Heart right ventricle (tissue), 16 donors: ENCODE measurements around the gene UGT1A7. TPM values are rescaled to one million over a fixed set of nuclear protein-coding genes. Genes with fewer than 3 reads are reported as not detected.

Source experiments
- ATAC-seq, 8 donors: fragments of 200-7000 bp; cut with Tn5 transposase; one replicate each; pipeline ENCODE4 v1.9.1; 2020; ENCODE audit warnings: mild to moderate bottlenecking in 8 of 8, moderate library complexity in 8 of 8, moderate number of reproducible peaks in 1 of 8
- DNase-seq, 2 donors: peaks; one replicate each; pipeline ENCODE4 v3.0.0-alpha.2; 2020
- H3K27ac ChIP-seq, 10 donors: fragments of 200-600 bp; sonication (generic) in 2 of 10; one replicate each; pipeline versions ENCODE4 v1.5.0 to v1.8.0; 2020 to 2022; ENCODE audit warnings: mild to moderate bottlenecking in 3 of 10
- H3K27me3 ChIP-seq, 7 donors: fragments of 200-600 bp; one replicate each; pipeline ENCODE4 v1.8.0; 2021 to 2022; ENCODE audit warnings: mild to moderate bottlenecking in 2 of 7
- H3K36me3 ChIP-seq, 9 donors: fragments of 200-600 bp; sonication (generic) in 1 of 9; one replicate each; pipeline versions ENCODE4 v1.5.0 to v1.8.0; 2020 to 2022; ENCODE audit warnings: mild to moderate bottlenecking in 2 of 9
- H3K4me1 ChIP-seq, 9 donors: fragments of 200-600 bp; sonication (generic) in 1 of 9; one replicate each; pipeline versions ENCODE4 v1.5.0 to v1.8.0; 2020 to 2022; ENCODE audit warnings: mild to moderate bottlenecking in 4 of 9
- H3K4me3 ChIP-seq, 10 donors: fragments of 200-600 bp; sonication (generic) in 2 of 10; one replicate each; pipeline versions ENCODE4 v1.5.0 to v1.8.0; 2020 to 2022; ENCODE audit warnings: mild to moderate bottlenecking in 7 of 10, moderate library complexity in 2 of 10
- H3K9me3 ChIP-seq, 11 donors: fragments of 200-600 bp in 10 of 11; sonication (generic) in 2 of 11; one replicate each; pipeline versions ENCODE4 v1.5.0 to v1.8.0; 2013 to 2022; ENCODE audit warnings: mild to moderate bottlenecking in 2 of 11, control low read depth in 1 of 11, moderate library complexity in 1 of 11
- WGBS, 2 donors: extraction: QIAGEN DNeasy Blood & Tissue Kit; methylation state at CpG; one replicate each; pipeline ENCODE4 v1.1.7; 2013; ENCODE audit warnings: inconsistent platforms in 1 of 2; 5-methylcytosine and 5-hydroxymethylcytosine counted together
- intact Hi-C, 10 donors: fragments of 100-400 bp; cut with DNase I; formaldehyde crosslinking; loops; one replicate each; pipeline versions ENCODE4 v1.11.1 to v1.14.2; 2022
- polyA plus RNA-seq, 2 donors: library from polyadenylated mRNA; stranded (reverse); fragments of 200-250 nt; gene quantifications; one replicate each; pipeline ENCODE4 v1.2.3, GENCODE V29; 2013
- total RNA-seq, 10 donors: library from RNA; stranded (reverse); fragmentation: NEBNext Ultra II Directional in 3 of 10; extraction: Animal tissue kit (Norgen Biotek cat#: 25700) in 3 of 10; gene quantifications; one replicate each; pipeline versions ENCODE4 v1.2.1 to v1.2.4, GENCODE V29; 2021 to 2023
- TF ChIP-seq, protein P1 (sequence below), 9 donors: fragments of 200-600 bp; sonication (generic) in 2 of 9; IDR thresholded peaks; one replicate each; pipeline versions ENCODE4 v1.5.0 to v1.8.0; 2021 to 2022; ENCODE audit warnings: antibody characterized with exemption in 9 of 9, mild to moderate bottlenecking in 5 of 9, moderate library complexity in 1 of 9
- donor health status: Arrhythmogenic right ventricular cardiomyopathy.
- donor health status: ischemic (EF 13 %, LVEDD 7.1; RV severe dilation, severe dysfunction).
- donor health status: healthy with polysubstance abuse.
- donor health status: DM: no; HTN: yes; CAD: no.
- donor health status: DM: no; HTN: no; CAD: no.
- donor health status: ischemic (EF 25% LVEDD 6.9; RV normal size, moderate dysfunction).
- donor health status: ischemic (EF 25% LVEDD 5.7; RV mildly dilated, moderate dysfunction).
- donor health status: healthy.
- donor health status: DM: yes; HTN: yes; CAD: no.
- donor health status: Ischemic cardiomyopathy.
- donor health status: ischemic (EF 35%, LVEDD 5.7; RV mildly dilated, moderate dysfunction).
- donor health status: nonischemic (EF 11% LVEDD 7.7; RV severe dilation, severe dysfunction).
- donor health status: DM: yes; HTN: yes; CAD: no.
- donor health status: PGD.
- donor health status: ischemic (EF 29% LVEDD 5.4; RV normal size, mild dysfunction).
- donor health status: nonischemic (EF 23%, LVEDD 6.1; RV moderate dilation, normal function).

Gene UGT1A7
- total and polyA plus RNA-seq, 12 donors: 0.01 TPM; not detected in 11

- TF ChIP-seq, protein P1, sequence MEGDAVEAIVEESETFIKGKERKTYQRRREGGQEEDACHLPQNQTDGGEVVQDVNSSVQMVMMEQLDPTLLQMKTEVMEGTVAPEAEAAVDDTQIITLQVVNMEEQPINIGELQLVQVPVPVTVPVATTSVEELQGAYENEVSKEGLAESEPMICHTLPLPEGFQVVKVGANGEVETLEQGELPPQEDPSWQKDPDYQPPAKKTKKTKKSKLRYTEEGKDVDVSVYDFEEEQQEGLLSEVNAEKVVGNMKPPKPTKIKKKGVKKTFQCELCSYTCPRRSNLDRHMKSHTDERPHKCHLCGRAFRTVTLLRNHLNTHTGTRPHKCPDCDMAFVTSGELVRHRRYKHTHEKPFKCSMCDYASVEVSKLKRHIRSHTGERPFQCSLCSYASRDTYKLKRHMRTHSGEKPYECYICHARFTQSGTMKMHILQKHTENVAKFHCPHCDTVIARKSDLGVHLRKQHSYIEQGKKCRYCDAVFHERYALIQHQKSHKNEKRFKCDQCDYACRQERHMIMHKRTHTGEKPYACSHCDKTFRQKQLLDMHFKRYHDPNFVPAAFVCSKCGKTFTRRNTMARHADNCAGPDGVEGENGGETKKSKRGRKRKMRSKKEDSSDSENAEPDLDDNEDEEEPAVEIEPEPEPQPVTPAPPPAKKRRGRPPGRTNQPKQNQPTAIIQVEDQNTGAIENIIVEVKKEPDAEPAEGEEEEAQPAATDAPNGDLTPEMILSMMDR (IDR thresholded peaks at IDR 0.05): no peak
- no peak overlapping the region for H3K27ac ChIP-seq
- H3K4me3 ChIP-seq: no peak overlapping the region
- ATAC-seq: no peak
- DNase-seq: no peak
- H3K27me3 ChIP-seq: peaks cover 0 to 39% (median 12%) of the 10 kb centered on the region in 7 donors
- 70 to 73% methylated on average over 4 of the region's 4 CpGs for WGBS, 2 donors
- H3K36me3 ChIP-seq: no peaks in the 10 kb centered on the region
- intact Hi-C loops: no loop called here
- H3K4me1 ChIP-seq: no peaks in the 10 kb centered on the region
- H3K9me3 ChIP-seq: no peaks in the 10 kb centered on the region
Measured at GRCh38 chr2:233768076-233768475, 86.4 kb downstream of the UGT1A7 start.

- WGBS, 2 donors: 87 to 93% methylated on average over 9 of the region's 9 CpGs
- no peaks in the 10 kb centered on the region for H3K9me3 ChIP-seq
- H3K36me3 ChIP-seq: no peaks in the 10 kb centered on the region
- no peak overlapping the region for H3K27ac ChIP-seq
- no peak overlapping the region for H3K4me3 ChIP-seq
- intact Hi-C loops: no loop called here
- ATAC-seq: no peak
- TF ChIP-seq, protein P1 (IDR thresholded peaks at IDR 0.05): no peak
- H3K27me3 ChIP-seq: peaks cover 0 to 31% (median 12%) of the 10 kb centered on the region in 7 donors
- H3K4me1 ChIP-seq: no peaks in the 10 kb centered on the region
- DNase-seq: no peak
Measured at GRCh38 chr2:233769260-233769659, 87.6 kb downstream of the UGT1A7 start.

GRCh38 chr2:233772153-233772552 lies 90.5 kb downstream of the UGT1A7 start:
- TF ChIP-seq, protein P1 (IDR thresholded peaks at IDR 0.05): no peak
- no peak for ATAC-seq

GRCh38 chr2:233772583-233772982 lies 90.9 kb downstream of the UGT1A7 start:
- H3K36me3 ChIP-seq: no peaks in the 10 kb centered on the region
- ATAC-seq: no peak
- peaks cover 0 to 9% (median 0%) of the 10 kb centered on the region in 11 donors for H3K9me3 ChIP-seq
- WGBS, 2 donors: 53 to 61% methylated on average over 5 of the region's 5 CpGs
- intact Hi-C loops: no loop called here
- no peak overlapping the region for H3K27ac ChIP-seq
- no peak for DNase-seq
- TF ChIP-seq, protein P1 (IDR thresholded peaks at IDR 0.05): no peak
- H3K4me3 ChIP-seq: no peak overlapping the region
- H3K27me3 ChIP-seq: peaks cover 0 to 11% (median 0%) of the 10 kb centered on the region in 7 donors
- H3K4me1 ChIP-seq: no peaks in the 10 kb centered on the region

More at GRCh38 chr2:233772153-233772552, 90.5 kb downstream of the UGT1A7 start:
- Histone ChIP-seq H3K4me1 (no peaks in the 10 kb centered on the region), H3K4me3 (no peak overlapping the region), H3K27me3 (peaks cover 0 to 10% (median 0%) of the 10 kb centered on the region in 7 donors), H3K27ac (no peak overlapping the region), H3K36me3 (no peaks in the 10 kb centered on the region), H3K9me3 (peaks cover 0 to 9% (median 0%) of the 10 kb centered on the region in 11 donors)
- intact Hi-C loops: no loop called here
- WGBS, 2 donors: 83 to 86% methylated on average over 16 of the region's 16 CpGs
- DNase-seq: no peak
